BLaER1 (cell line): Measurements from ENCODE around the gene HEPN1.

Source experiments
- H3K27ac ChIP-seq: shearing (Covaris generic); formaldehyde crosslinking; 2 replicates; pipeline ENCODE4 v1.8.1; 2022
- H3K27me3 ChIP-seq: shearing (Covaris generic); formaldehyde crosslinking; 2 replicates; pipeline ENCODE4 v1.8.1; 2022
- H3K36me3 ChIP-seq: shearing (Covaris generic); formaldehyde crosslinking; 2 replicates; pipeline ENCODE4 v1.8.1; 2022
- H3K4me1 ChIP-seq: shearing (Covaris generic); formaldehyde crosslinking; 2 replicates; pipeline ENCODE4 v1.8.1; 2022
- H3K4me2 ChIP-seq: shearing (Covaris generic); formaldehyde crosslinking; 2 replicates; pipeline ENCODE4 v1.8.1; 2022
- H3K4me3 ChIP-seq: shearing (Covaris generic); formaldehyde crosslinking; 2 replicates; pipeline ENCODE4 v1.8.1; 2022
- H3K9ac ChIP-seq: shearing (Covaris generic); formaldehyde crosslinking; 2 replicates; pipeline ENCODE4 v1.8.1; 2022
- H3K9me3 ChIP-seq: shearing (Covaris generic); formaldehyde crosslinking; 2 replicates; pipeline ENCODE4 v1.8.1; 2022
- H4K20me1 ChIP-seq: shearing (Covaris generic); formaldehyde crosslinking; 2 replicates; pipeline ENCODE4 v1.8.1; 2022
- Cebpa-rat ChIP-seq: shearing (Covaris generic); IDR thresholded peaks from 2 replicates; pipeline ENCODE4 v1.8.1; 2022

Gene HEPN1

GRCh38 chr11:124892146-124892545 lies 26.9 kb upstream of the HEPN1 start:
- no peak overlapping the region for H3K4me2 ChIP-seq
- no peak for TF ChIP-seq Cebpa-rat
- no peaks in the 10 kb centered on the region for H3K36me3 ChIP-seq
- peaks cover 6% of the 10 kb centered on the region for H3K4me1 ChIP-seq
- no peak overlapping the region for H3K27ac ChIP-seq
- H3K9me3 ChIP-seq: no peaks in the 10 kb centered on the region
- H3K27me3 ChIP-seq: no peaks in the 10 kb centered on the region
- no peak overlapping the region for H3K9ac ChIP-seq
- H3K4me3 ChIP-seq: no peak overlapping the region
- no peaks in the 10 kb centered on the region for H4K20me1 ChIP-seq

- Histone ChIP-seq H3K4me1 (peaks cover 13% of the 10 kb centered on the region), H4K20me1 (no peaks in the 10 kb centered on the region), H3K27me3 (no peaks in the 10 kb centered on the region), H3K9ac (no peak overlapping the region), H3K4me3 (no peak overlapping the region), H3K4me2 (no peak overlapping the region), H3K36me3 (no peaks in the 10 kb centered on the region), H3K27ac (no peak overlapping the region), H3K9me3 (no peaks in the 10 kb centered on the region)
- no peak for TF ChIP-seq Cebpa-rat
Measured at GRCh38 chr11:124892750-124893454, 26.1 kb upstream of the HEPN1 start.

GRCh38 chr11:124893781-124894401 lies 25.2 kb upstream of the HEPN1 start:
- Histone ChIP-seq H3K9ac (no peak overlapping the region), H3K4me1 (peaks cover 23% of the 10 kb centered on the region), H3K27me3 (no peaks in the 10 kb centered on the region), H3K36me3 (no peaks in the 10 kb centered on the region), H4K20me1 (no peaks in the 10 kb centered on the region), H3K4me3 (no peak overlapping the region), H3K9me3 (no peaks in the 10 kb centered on the region), H3K27ac (no peak overlapping the region), H3K4me2 (no peak overlapping the region)
- TF ChIP-seq Cebpa-rat: no peak

GRCh38 chr11:124894606-124895430 lies 24.2 kb upstream of the HEPN1 start:
- no peaks in the 10 kb centered on the region for H3K9me3 ChIP-seq
- H3K27ac ChIP-seq: no peak overlapping the region
- TF ChIP-seq Cebpa-rat: no peak
- H3K27me3 ChIP-seq: no peaks in the 10 kb centered on the region
- H3K4me1 ChIP-seq: peaks cover 23% of the 10 kb centered on the region
- no peak overlapping the region for H3K9ac ChIP-seq
- no peak overlapping the region for H3K4me3 ChIP-seq
- no peaks in the 10 kb centered on the region for H3K36me3 ChIP-seq
- no peaks in the 10 kb centered on the region for H4K20me1 ChIP-seq
- H3K4me2 ChIP-seq: no peak overlapping the region

GRCh38 chr11:124895471-124895971 lies 23.5 kb upstream of the HEPN1 start:
- H3K36me3 ChIP-seq: no peaks in the 10 kb centered on the region
- H3K27me3 ChIP-seq: no peaks in the 10 kb centered on the region
- H3K4me1 ChIP-seq: peaks cover 23% of the 10 kb centered on the region
- H3K4me2 ChIP-seq: no peak overlapping the region
- no peak overlapping the region for H3K27ac ChIP-seq
- no peaks in the 10 kb centered on the region for H4K20me1 ChIP-seq
- no peak for TF ChIP-seq Cebpa-rat
- no peak overlapping the region for H3K9ac ChIP-seq
- no peaks in the 10 kb centered on the region for H3K9me3 ChIP-seq
- no peak overlapping the region for H3K4me3 ChIP-seq

- Histone ChIP-seq H3K9me3 (no peaks in the 10 kb centered on the region), H3K4me1 (peaks cover 23% of the 10 kb centered on the region), H3K4me3 (no peak overlapping the region), H3K9ac (no peak overlapping the region), H3K27me3 (no peaks in the 10 kb centered on the region), H3K4me2 (no peak overlapping the region), H3K36me3 (no peaks in the 10 kb centered on the region), H3K27ac (no peak overlapping the region), H4K20me1 (no peaks in the 10 kb centered on the region)
- TF ChIP-seq Cebpa-rat: no peak
Measured at GRCh38 chr11:124896071-124896750, 22.8 kb upstream of the HEPN1 start.

GRCh38 chr11:124896821-124897391 lies 22.1 kb upstream of the HEPN1 start:
- Histone ChIP-seq H3K4me1 (peaks cover 23% of the 10 kb centered on the region), H3K36me3 (no peaks in the 10 kb centered on the region), H4K20me1 (no peaks in the 10 kb centered on the region), H3K9ac (0 out of 2 replicates have a peak overlapping the region, but pooled peaks have one; percentile 29), H3K4me2 (peak overlapping the region; percentile 84), H3K27ac (peak overlapping the region; percentile 46), H3K27me3 (no peaks in the 10 kb centered on the region), H3K9me3 (no peaks in the 10 kb centered on the region), H3K4me3 (no peak overlapping the region)
- no peak for TF ChIP-seq Cebpa-rat

- H3K27ac ChIP-seq: peak within 1 kb of the TSS; percentile 46
- peak within 1 kb of the TSS; percentile 25; the same call in 1 of the 2 replicates for H3K4me3 ChIP-seq
- H3K4me2 ChIP-seq: peak within 1 kb of the TSS; percentile 84
Measured at GRCh38 chr11:124897674-124898262, 21.3 kb upstream of the HEPN1 start, which contains the start of gene ROBO4. ROBO4 (minus strand) TSS chr11:124897865; CDS start chr11:124897795, 70 bp downstream.

More at GRCh38 chr11:124897674-124898262, 21.3 kb upstream of the HEPN1 start, which contains the start of gene ROBO4:
- H3K36me3 ChIP-seq: no peaks in the 10 kb centered on the region
- TF ChIP-seq Cebpa-rat: no peak
- H3K27me3 ChIP-seq: no peaks in the 10 kb centered on the region
- H4K20me1 ChIP-seq: no peaks in the 10 kb centered on the region
- H3K9me3 ChIP-seq: no peaks in the 10 kb centered on the region
- peaks cover 23% of the 10 kb centered on the region for H3K4me1 ChIP-seq
- H3K9ac ChIP-seq: peak within 1 kb of the TSS; percentile 29; the same call in 1 of the 2 replicates
